Measurements from ENCODE around the gene ASCC3. TPM values are rescaled to one million over a fixed set of nuclear protein-coding genes. Genes with fewer than 3 reads are reported as not detected.

The ASCC3 gene
- total RNA-seq, 1 experiment from 2014 or later: 40.5 TPM

GRCh38 chr6:100701728-100702127 lies 179.4 kb downstream of the ASCC3 start (continued):
- no peak for TF ChIP-seq CTCF (IDR thresholded peaks at IDR 0.05 in 2 of 3, conservative IDR thresholded peaks at IDR 0.05 in 1 of 3; ENCODE audit: borderline replicate concordance in 1 of 3, insufficient read depth in 1 of 3, low read depth in 2 of 3, low read length in 2 of 3)
- TF ChIP-seq CBX3 (IDR thresholded peaks at IDR 0.05; ENCODE audit: low read depth): no peak
- no peak for TF ChIP-seq SIN3A (IDR thresholded peaks at IDR 0.05; ENCODE audit: low read depth)
- no peak for TF ChIP-seq SP1 (IDR thresholded peaks at IDR 0.05; ENCODE audit: low read depth)
- no peak for TF ChIP-seq JUND (IDR thresholded peaks at IDR 0.05)

- BruUV-seq (replicated peaks): no TSS peak
- peaks cover 0 to 4% of the 10 kb centered on the region in 2 experiments; a peak in 1 of 4 replicates for H3K9me3 ChIP-seq (ENCODE audit: control insufficient read depth in 1 of 2, insufficient read depth in 1 of 2, low read depth in 1 of 2, low read length in 2 of 2)
- H3K9me2 ChIP-seq (ENCODE audit: insufficient read depth): no peaks in the 10 kb centered on the region
- ATAC-seq: no peak
- intact Hi-C loops (cut with micrococcal nuclease): no loop called here
- H3K27me3 ChIP-seq (ENCODE audit: insufficient read depth, low read length): no peaks in the 10 kb centered on the region
- H3K4me3 ChIP-seq (replicated peaks in 1 of 2; ENCODE audit: low read depth in 1 of 2, low read length in 2 of 2): no peak overlapping the region
- CTCF ChIA-PET: no interaction called here
- TF ChIP-seq RAD21 (IDR thresholded peaks at IDR 0.05; ENCODE audit: low read depth) (no peak), ZFX (IDR thresholded peaks at IDR 0.05) (no peak), ZBTB33 (IDR thresholded peaks at IDR 0.05; ENCODE audit: extremely low read depth, insufficient replicate concordance, low read length) (no peak), TCF7L2 (IDR thresholded peaks at IDR 0.05; ENCODE audit: borderline replicate concordance, extremely low read depth, insufficient read depth, insufficient read length) (no peak), CTCF (IDR thresholded peaks at IDR 0.05 in 2 of 3, conservative IDR thresholded peaks at IDR 0.05 in 1 of 3; ENCODE audit: borderline replicate concordance in 1 of 3, insufficient read depth in 1 of 3, low read depth in 2 of 3, low read length in 2 of 3) (no peak), FOSL1 (IDR thresholded peaks at IDR 0.05; ENCODE audit: low read depth) (no peak), POLR2A (IDR thresholded peaks at IDR 0.05; ENCODE audit: borderline replicate concordance, extremely low read depth, insufficient read depth, insufficient read length) (no peak), ATF3 (IDR thresholded peaks at IDR 0.05) (no peak), ZNF274 (IDR thresholded peaks at IDR 0.05; ENCODE audit: low read depth, low read length) (no peak), EGR1 (IDR thresholded peaks at IDR 0.05; ENCODE audit: low read depth) (no peak), EZH2 (IDR thresholded peaks at IDR 0.05) (no peak), SP1 (IDR thresholded peaks at IDR 0.05; ENCODE audit: low read depth) (no peak), SIN3A (IDR thresholded peaks at IDR 0.05; ENCODE audit: low read depth) (no peak)
- no peaks in the 10 kb centered on the region for H4K20me1 ChIP-seq (ENCODE audit: insufficient read depth)
- POLR2A ChIA-PET: no interaction called here
- no peak overlapping the region for H2AFZ ChIP-seq (ENCODE audit: low read depth, low read length, poor library complexity, severe bottlenecking)
- H3K36me3 ChIP-seq (ENCODE audit: control insufficient read depth in 1 of 2, insufficient read depth in 2 of 2, low read length in 2 of 2): no peaks in the 10 kb centered on the region
- no peaks in the 10 kb centered on the region for H3K79me2 ChIP-seq (ENCODE audit: insufficient read depth, low read length)
- no peak overlapping the region for H3K4me2 ChIP-seq (ENCODE audit: low read length)
- RAD21 ChIA-PET (ENCODE audit: low non-redundant PET in 1 of 2, low total read pairs in 2 of 2, uncharacterized antibody in 2 of 2, unreplicated experiment in 2 of 2): no interaction called here
- no peak overlapping the region for H3K9ac ChIP-seq (ENCODE audit: low read length)
- H3K27ac ChIP-seq (ENCODE audit: low read depth, low read length): no peak overlapping the region
- DNase-seq (ENCODE audit: low read depth, low spot score): no peak
- no peaks in the 10 kb centered on the region for H3K4me1 ChIP-seq (ENCODE audit: control insufficient read depth in 1 of 2, insufficient read depth in 2 of 2, low read length in 2 of 2)
Observed at GRCh38 chr6:100700009-100700408, 181.1 kb downstream of the ASCC3 start.

All from HCT116 (cell line).